ENCODE data around the gene AP2A1.

- TF ChIP-seq SIN3A (IDR thresholded peaks at IDR 0.05; ENCODE audit: borderline replicate concordance, insufficient read depth, low read length) (no peak), REST (IDR thresholded peaks at IDR 0.05; ENCODE audit: insufficient read depth in 1 of 2, low read depth in 2 of 2, low read length in 2 of 2) (no peak), POLR2AphosphoS5 (IDR thresholded peaks at IDR 0.05; ENCODE audit: low read depth, low read length) (no peak), TAF1 (IDR thresholded peaks at IDR 0.05; ENCODE audit: borderline replicate concordance, insufficient read depth, low read length) (no peak), FOXP2 (optimal IDR thresholded peaks at IDR 0.05; ENCODE audit: borderline replicate concordance, extremely low read depth, extremely low read length, insufficient read depth) (no peak)
These were observed 5.0 kb upstream of the AP2A1 start for GRCh38 chr19:49761625-49762311.

Data from PFSK-1 (cell line).